ENCODE results near the gene SMG6.

DNA sequence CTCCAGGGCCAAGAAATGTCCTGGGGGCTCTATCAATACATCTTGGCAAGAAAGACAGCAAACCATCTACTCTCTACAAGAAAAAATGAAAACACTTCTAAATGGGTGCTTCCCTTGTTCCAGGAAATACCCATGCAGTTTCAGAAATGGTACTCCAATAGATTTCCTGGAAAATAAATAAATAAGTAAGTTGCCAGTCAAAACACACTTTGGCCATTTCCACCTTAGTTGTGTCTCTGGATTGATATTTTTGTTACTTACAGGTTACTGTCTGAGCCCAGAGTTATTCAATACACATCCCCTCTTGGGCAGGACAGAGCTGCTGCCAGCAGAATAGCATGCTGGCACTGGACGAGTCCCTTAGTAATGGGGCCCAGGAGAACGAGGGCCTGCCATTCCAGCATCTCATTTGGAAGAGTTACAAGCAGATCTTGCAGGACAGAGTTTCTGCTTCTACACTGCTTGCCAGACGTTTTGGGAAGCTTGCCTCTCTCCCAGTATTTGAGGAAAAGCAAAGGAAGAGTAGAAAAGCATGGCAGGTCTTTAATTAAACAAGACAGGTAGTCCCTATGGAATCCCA, 100.5 kb downstream of the SMG6 start:
- TF ChIP-seq, protein P1, sequence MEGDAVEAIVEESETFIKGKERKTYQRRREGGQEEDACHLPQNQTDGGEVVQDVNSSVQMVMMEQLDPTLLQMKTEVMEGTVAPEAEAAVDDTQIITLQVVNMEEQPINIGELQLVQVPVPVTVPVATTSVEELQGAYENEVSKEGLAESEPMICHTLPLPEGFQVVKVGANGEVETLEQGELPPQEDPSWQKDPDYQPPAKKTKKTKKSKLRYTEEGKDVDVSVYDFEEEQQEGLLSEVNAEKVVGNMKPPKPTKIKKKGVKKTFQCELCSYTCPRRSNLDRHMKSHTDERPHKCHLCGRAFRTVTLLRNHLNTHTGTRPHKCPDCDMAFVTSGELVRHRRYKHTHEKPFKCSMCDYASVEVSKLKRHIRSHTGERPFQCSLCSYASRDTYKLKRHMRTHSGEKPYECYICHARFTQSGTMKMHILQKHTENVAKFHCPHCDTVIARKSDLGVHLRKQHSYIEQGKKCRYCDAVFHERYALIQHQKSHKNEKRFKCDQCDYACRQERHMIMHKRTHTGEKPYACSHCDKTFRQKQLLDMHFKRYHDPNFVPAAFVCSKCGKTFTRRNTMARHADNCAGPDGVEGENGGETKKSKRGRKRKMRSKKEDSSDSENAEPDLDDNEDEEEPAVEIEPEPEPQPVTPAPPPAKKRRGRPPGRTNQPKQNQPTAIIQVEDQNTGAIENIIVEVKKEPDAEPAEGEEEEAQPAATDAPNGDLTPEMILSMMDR (IDR thresholded peaks at IDR 0.05) = no peak
- no peak for TF ChIP-seq ZFX (IDR thresholded peaks at IDR 0.05; ENCODE audit: borderline replicate concordance)

Data from 22Rv1 (cell line).